Measurements from ENCODE around the gene PTH2.

- TF ChIP-seq EZH2 (IDR thresholded peaks at IDR 0.05; ENCODE audit: low read depth) = no peak
- TF ChIP-seq, protein P1, sequence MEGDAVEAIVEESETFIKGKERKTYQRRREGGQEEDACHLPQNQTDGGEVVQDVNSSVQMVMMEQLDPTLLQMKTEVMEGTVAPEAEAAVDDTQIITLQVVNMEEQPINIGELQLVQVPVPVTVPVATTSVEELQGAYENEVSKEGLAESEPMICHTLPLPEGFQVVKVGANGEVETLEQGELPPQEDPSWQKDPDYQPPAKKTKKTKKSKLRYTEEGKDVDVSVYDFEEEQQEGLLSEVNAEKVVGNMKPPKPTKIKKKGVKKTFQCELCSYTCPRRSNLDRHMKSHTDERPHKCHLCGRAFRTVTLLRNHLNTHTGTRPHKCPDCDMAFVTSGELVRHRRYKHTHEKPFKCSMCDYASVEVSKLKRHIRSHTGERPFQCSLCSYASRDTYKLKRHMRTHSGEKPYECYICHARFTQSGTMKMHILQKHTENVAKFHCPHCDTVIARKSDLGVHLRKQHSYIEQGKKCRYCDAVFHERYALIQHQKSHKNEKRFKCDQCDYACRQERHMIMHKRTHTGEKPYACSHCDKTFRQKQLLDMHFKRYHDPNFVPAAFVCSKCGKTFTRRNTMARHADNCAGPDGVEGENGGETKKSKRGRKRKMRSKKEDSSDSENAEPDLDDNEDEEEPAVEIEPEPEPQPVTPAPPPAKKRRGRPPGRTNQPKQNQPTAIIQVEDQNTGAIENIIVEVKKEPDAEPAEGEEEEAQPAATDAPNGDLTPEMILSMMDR (conservative IDR thresholded peaks at IDR 0.05) = no peak
These were observed 4.7 kb downstream of the PTH2 start for GRCh38 chr19:49418511-49418910.
